ENCODE measurements around the gene TANC1. TPM values are rescaled to one million over a fixed set of nuclear protein-coding genes. Genes with fewer than 3 reads are reported as not detected.

Gene TANC1
- total RNA-seq, 1 experiment from 2014 or later, result 21.1 TPM

DNA sequence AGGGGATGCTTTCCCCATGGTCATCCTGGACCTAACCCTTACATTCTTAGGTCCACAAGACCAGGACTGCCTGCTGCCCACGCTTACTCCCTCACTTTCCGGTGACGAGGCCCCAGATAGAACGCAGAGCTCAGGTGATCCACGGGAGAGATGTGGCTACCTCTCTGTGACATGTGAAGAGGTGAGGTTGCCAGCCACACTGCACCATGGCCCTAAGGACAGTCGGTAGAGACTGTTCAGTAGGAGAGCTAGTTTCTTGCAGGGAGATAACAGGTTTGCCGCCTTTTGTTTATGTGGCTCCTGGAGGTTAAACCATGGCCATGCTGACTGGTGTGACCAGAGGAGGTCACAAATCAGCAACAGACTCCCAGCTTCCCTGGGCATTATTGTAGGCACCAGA, 246.7 kb downstream of the TANC1 start:
- H3K4me3 Mint-ChIP-seq (ENCODE audit: unreplicated experiment), result no peak overlapping the region
- ChIA-PET POLR2A (no interaction called here), CTCF (no interaction called here)
- no peaks in the 10 kb centered on the region for H3K9me3 Mint-ChIP-seq (ENCODE audit: unreplicated experiment)
- no peak for DNase-seq
- H3K4me3 ChIP-seq (ENCODE audit: low read depth, low read length), result no peak overlapping the region
- peaks cover 15% of the 10 kb centered on the region for H3K4me1 Mint-ChIP-seq (ENCODE audit: low read depth, unreplicated experiment)
- peaks cover 27% of the 10 kb centered on the region for H3K36me3 Mint-ChIP-seq (ENCODE audit: insufficient read depth, unreplicated experiment)
- H3K27ac Mint-ChIP-seq (ENCODE audit: unreplicated experiment), result no peak overlapping the region
- no peaks in the 10 kb centered on the region for H3K9me3 ChIP-seq
- peaks cover 26% of the 10 kb centered on the region for H3K4me1 ChIP-seq
- peaks cover 1% of the 10 kb centered on the region for H3K36me3 ChIP-seq (ENCODE audit: control insufficient read depth, insufficient read depth, low read length)
- BruUV-seq (replicated peaks), result no TSS peak
- no peaks in the 10 kb centered on the region for H3K27me3 Mint-ChIP-seq (ENCODE audit: insufficient read depth, unreplicated experiment)
- TF ChIP-seq CTCF (IDR thresholded peaks at IDR 0.05; ENCODE audit: insufficient read depth in 1 of 2, low read depth in 1 of 2, low read length in 1 of 2, severe bottlenecking in 1 of 2, unreplicated experiment in 1 of 2), result no peak
- intact Hi-C loops (cut with micrococcal nuclease; ENCODE audit: unreplicated experiment), result no loop called here
- H3K27me3 ChIP-seq (replicated peaks; ENCODE audit: control insufficient read depth, insufficient read depth, low read length), result no peaks in the 10 kb centered on the region

DNA sequence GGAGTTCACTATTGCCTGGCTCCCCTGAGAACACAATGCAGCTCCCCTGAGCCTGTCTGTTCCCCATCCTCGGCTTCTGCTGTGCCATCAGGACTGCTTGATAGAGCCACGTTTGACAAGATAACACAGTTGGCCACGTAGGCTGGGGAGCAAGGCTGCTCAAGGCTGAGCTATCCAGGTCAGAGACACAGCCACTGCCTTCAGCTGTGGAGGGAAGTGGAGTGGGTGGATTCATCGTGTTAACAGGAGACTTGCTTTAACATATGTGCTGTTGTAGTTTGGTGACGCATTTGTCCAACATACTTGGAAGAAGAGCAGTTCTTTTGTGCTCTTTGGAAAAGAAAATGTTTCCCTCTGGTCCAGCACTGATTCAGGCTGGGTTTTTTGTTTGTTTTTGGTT, 249.2 kb downstream of the TANC1 start:
- H3K4me3 ChIP-seq (ENCODE audit: low read depth, low read length), result no peak overlapping the region

GRCh38 chr2:159218389-159218788, 249.9 kb downstream of the TANC1 start:
- Histone ChIP-seq H3K4me1 (peaks cover 2% of the 10 kb centered on the region; the same call in 1 of the 2 replicates), H3K27me3 (replicated peaks; ENCODE audit: control insufficient read depth, insufficient read depth, low read length) (no peaks in the 10 kb centered on the region), H3K36me3 (ENCODE audit: control insufficient read depth, insufficient read depth, low read length) (peaks cover 1% of the 10 kb centered on the region), H3K4me3 (ENCODE audit: low read depth, low read length) (no peak overlapping the region), H3K9me3 (no peaks in the 10 kb centered on the region)
- POLR2A ChIA-PET, result no interaction called here
- DNase-seq, result no peak
- intact Hi-C loops (cut with micrococcal nuclease; ENCODE audit: unreplicated experiment), result no loop called here
- no peak for TF ChIP-seq CTCF (IDR thresholded peaks at IDR 0.05; ENCODE audit: insufficient read depth in 1 of 2, low read depth in 1 of 2, low read length in 1 of 2, severe bottlenecking in 1 of 2, unreplicated experiment in 1 of 2)
- Mint-ChIP-seq H3K9me3 (ENCODE audit: unreplicated experiment) (no peaks in the 10 kb centered on the region), H3K4me3 (ENCODE audit: unreplicated experiment) (no peak overlapping the region), H3K36me3 (ENCODE audit: insufficient read depth, unreplicated experiment) (peaks cover 17% of the 10 kb centered on the region), H3K27ac (ENCODE audit: unreplicated experiment) (no peak overlapping the region), H3K27me3 (ENCODE audit: insufficient read depth, unreplicated experiment) (no peaks in the 10 kb centered on the region), H3K4me1 (ENCODE audit: low read depth, unreplicated experiment) (no peaks in the 10 kb centered on the region)
- BruUV-seq (replicated peaks), result no TSS peak
- CTCF ChIA-PET, result no interaction called here

More for the DNA sequence above, 249.2 kb downstream of the TANC1 start:
- no TSS peak for BruUV-seq (replicated peaks)
- Histone ChIP-seq H3K9me3 (no peaks in the 10 kb centered on the region), H3K27me3 (replicated peaks; ENCODE audit: control insufficient read depth, insufficient read depth, low read length) (no peaks in the 10 kb centered on the region), H3K36me3 (ENCODE audit: control insufficient read depth, insufficient read depth, low read length) (peaks cover 1% of the 10 kb centered on the region), H3K4me1 (peaks cover 7% of the 10 kb centered on the region; the same call in 1 of the 2 replicates)
- Mint-ChIP-seq H3K27me3 (ENCODE audit: insufficient read depth, unreplicated experiment) (no peaks in the 10 kb centered on the region), H3K4me1 (ENCODE audit: low read depth, unreplicated experiment) (no peaks in the 10 kb centered on the region), H3K27ac (ENCODE audit: unreplicated experiment) (no peak overlapping the region), H3K4me3 (ENCODE audit: unreplicated experiment) (no peak overlapping the region), H3K9me3 (ENCODE audit: unreplicated experiment) (no peaks in the 10 kb centered on the region), H3K36me3 (ENCODE audit: insufficient read depth, unreplicated experiment) (peaks cover 17% of the 10 kb centered on the region)
- no peak for DNase-seq
- CTCF ChIA-PET, result no interaction called here
- POLR2A ChIA-PET, result no interaction called here
- intact Hi-C loops (cut with micrococcal nuclease; ENCODE audit: unreplicated experiment), result no loop called here
- no peak for TF ChIP-seq CTCF (IDR thresholded peaks at IDR 0.05; ENCODE audit: insufficient read depth in 1 of 2, low read depth in 1 of 2, low read length in 1 of 2, severe bottlenecking in 1 of 2, unreplicated experiment in 1 of 2)

Data from Caco-2 (cell line).